Measurements from ENCODE around the gene PPP1CA.

The PPP1CA gene

GRCh38 chr11:67366961-67367760 is 34.5 kb downstream of the PPP1CA start:
- DNase-seq, result no peak

- no peak for DNase-seq
Observed at GRCh38 chr11:67366546-67366945, 35.1 kb downstream of the PPP1CA start.

- no peak for DNase-seq
Observed at GRCh38 chr11:67365736-67366444, 35.8 kb downstream of the PPP1CA start.

- DNase-seq, result peak; percentile 51
Observed at GRCh38 chr11:67364783-67365722, 36.6 kb downstream of the PPP1CA start.

- DNase-seq, result no peak
Observed at GRCh38 chr11:67364169-67364568, 37.5 kb downstream of the PPP1CA start.

GRCh38 chr11:67357831-67358670 is 43.6 kb downstream of the PPP1CA start:
- DNase-seq, result no peak

GRCh38 chr11:67356864-67357561 is 44.6 kb downstream of the PPP1CA start:
- peak; percentile 85 for DNase-seq

- DNase-seq, result no peak
Observed at GRCh38 chr11:67356387-67356863, 45.2 kb downstream of the PPP1CA start.

- no peak for DNase-seq
Observed at GRCh38 chr11:67355794-67356386, 45.8 kb downstream of the PPP1CA start.

GRCh38 chr11:67355023-67355793 is 46.5 kb downstream of the PPP1CA start:
- DNase-seq, result no peak

- DNase-seq, result no peak
Observed at GRCh38 chr11:67354075-67355022, 47.3 kb downstream of the PPP1CA start.

- peak; percentile 98 for DNase-seq
Observed at GRCh38 chr11:67353317-67354074, 48.2 kb downstream of the PPP1CA start, which contains the start of gene POLD4. TSS of gene POLD4 (minus strand) at chr11:67353546. CDS start at chr11:67353399, 147 bp downstream.

- DNase-seq, result no peak
Observed at GRCh38 chr11:67352546-67353316, 48.9 kb downstream of the PPP1CA start.

- DNase-seq, result peak; percentile 79
Observed at GRCh38 chr11:67351275-67352005, 50.2 kb downstream of the PPP1CA start.

GRCh38 chr11:67349928-67350465 is 51.7 kb downstream of the PPP1CA start:
- DNase-seq, result no peak

- no peak for DNase-seq
Observed at GRCh38 chr11:67349457-67349856, 52.2 kb downstream of the PPP1CA start.
